BJ (cell line): ENCODE data around the gene TFCP2. TPM values are rescaled to one million over a fixed set of nuclear protein-coding genes. Genes with fewer than 3 reads are reported as not detected.

Experiments used
- CTCF ChIA-PET: fragments of 350-600 bp; formaldehyde crosslinking; extraction: SDS; loops from one replicate; lab custom pipeline; 2021; ENCODE audit warnings: antibody characterized with exemption, inconsistent platforms; lab: Yijun Ruan, JAX
- POLR2A ChIA-PET: fragments of 300-600 bp; sonication (Branson Sonifier 250); formaldehyde crosslinking; extraction: SDS; loops from one replicate; lab custom pipeline; 2021; ENCODE audit warnings: antibody characterized with exemption; lab: Charles Lee
- DNase-seq: peaks from one replicate; pipeline ENCODE4 v3.0.0-alpha.2; 2011; ENCODE audit warnings: low read depth
- H3K27me3 ChIP-seq: 2 replicates; pipeline ENCODE4 v1.6.0; 2011; ENCODE audit warnings: low read length; ENCODE audit not compliant: control insufficient read depth, insufficient read depth
- H3K36me3 ChIP-seq: 2 replicates; pipeline ENCODE4 v1.5.1; 2011; ENCODE audit warnings: low read length; ENCODE audit not compliant: control insufficient read depth, insufficient read depth
- H3K4me3 ChIP-seq: 2 replicates; pipeline ENCODE4 v1.5.1; 2011; ENCODE audit warnings: low read depth, mild to moderate bottlenecking, control low read depth, low read length
- polyA plus RNA-seq: library from polyadenylated mRNA; depleted of rRNA; stranded (reverse); fragments of >200 nt; gene quantifications from 2 replicates; pipeline ENCODE4 v1.2.3, GENCODE V29; 2011
- TF ChIP-seq, protein P1 (sequence below): IDR thresholded peaks from 2 replicates; pipeline ENCODE4 v1.5.1; 2011; ENCODE audit warnings: low read depth, mild to moderate bottlenecking, control low read depth, inconsistent platforms, low read length, moderate library complexity; ENCODE audit not compliant: insufficient read depth

TFCP2 gene
- polyA plus RNA-seq, 1 experiment, result 11.4 TPM

GRCh38 chr12:51067771-51068170 lies 105.2 kb downstream of the TFCP2 start:
- ChIA-PET CTCF (interaction anchor here (1.9 kb wide), 1 partner anchor 14 kb away, joined by 5 read pairs; no protein-coding TSS in a partner anchor), POLR2A (no interaction called here)
- Histone ChIP-seq H3K4me3 (no peak overlapping the region), H3K36me3 (peaks cover 19% of the 10 kb centered on the region), H3K27me3 (no peaks in the 10 kb centered on the region)
- TF ChIP-seq, protein P1, sequence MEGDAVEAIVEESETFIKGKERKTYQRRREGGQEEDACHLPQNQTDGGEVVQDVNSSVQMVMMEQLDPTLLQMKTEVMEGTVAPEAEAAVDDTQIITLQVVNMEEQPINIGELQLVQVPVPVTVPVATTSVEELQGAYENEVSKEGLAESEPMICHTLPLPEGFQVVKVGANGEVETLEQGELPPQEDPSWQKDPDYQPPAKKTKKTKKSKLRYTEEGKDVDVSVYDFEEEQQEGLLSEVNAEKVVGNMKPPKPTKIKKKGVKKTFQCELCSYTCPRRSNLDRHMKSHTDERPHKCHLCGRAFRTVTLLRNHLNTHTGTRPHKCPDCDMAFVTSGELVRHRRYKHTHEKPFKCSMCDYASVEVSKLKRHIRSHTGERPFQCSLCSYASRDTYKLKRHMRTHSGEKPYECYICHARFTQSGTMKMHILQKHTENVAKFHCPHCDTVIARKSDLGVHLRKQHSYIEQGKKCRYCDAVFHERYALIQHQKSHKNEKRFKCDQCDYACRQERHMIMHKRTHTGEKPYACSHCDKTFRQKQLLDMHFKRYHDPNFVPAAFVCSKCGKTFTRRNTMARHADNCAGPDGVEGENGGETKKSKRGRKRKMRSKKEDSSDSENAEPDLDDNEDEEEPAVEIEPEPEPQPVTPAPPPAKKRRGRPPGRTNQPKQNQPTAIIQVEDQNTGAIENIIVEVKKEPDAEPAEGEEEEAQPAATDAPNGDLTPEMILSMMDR, result no peak
- no peak for DNase-seq

GRCh38 chr12:51067229-51067628 lies 105.7 kb downstream of the TFCP2 start:
- H3K4me3 ChIP-seq, result no peak overlapping the region
- no peak for DNase-seq
- TF ChIP-seq, protein P1, result no peak
- H3K27me3 ChIP-seq, result no peaks in the 10 kb centered on the region
- ChIA-PET CTCF (interaction anchor here (1.9 kb wide), 1 partner anchor 13 kb away, joined by 5 read pairs; no protein-coding TSS in a partner anchor), POLR2A (no interaction called here)
- H3K36me3 ChIP-seq, result peaks cover 19% of the 10 kb centered on the region

DNA sequence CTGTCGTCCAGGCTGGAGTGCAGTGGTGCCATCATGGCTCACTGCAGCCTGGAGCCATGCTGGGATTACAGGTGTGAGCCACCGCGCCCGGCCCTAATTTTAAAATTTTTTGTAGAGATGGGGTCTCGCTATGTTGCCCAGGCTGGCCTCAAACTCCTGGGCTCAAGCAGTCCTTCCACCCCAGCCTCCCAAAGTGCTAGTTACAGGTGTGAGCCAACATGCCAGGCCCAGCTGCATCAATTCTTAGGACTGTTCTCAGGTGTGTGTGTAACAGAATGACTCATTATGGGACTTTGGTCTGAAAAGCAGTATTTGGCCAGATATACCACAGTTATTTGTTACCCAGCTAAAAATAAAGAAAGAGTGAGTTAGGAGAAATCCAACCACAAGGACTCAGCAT lies 107.4 kb downstream of the TFCP2 start:
- POLR2A ChIA-PET, result no interaction called here
- no peak for DNase-seq
- Histone ChIP-seq H3K36me3 (peaks cover 19% of the 10 kb centered on the region), H3K27me3 (no peaks in the 10 kb centered on the region), H3K4me3 (no peak overlapping the region)
- TF ChIP-seq, protein P1, result no peak
- CTCF ChIA-PET, result interaction anchor here (1.4 kb wide), 1 partner anchor 9 kb away, joined by 3 read pairs; no protein-coding TSS in a partner anchor

DNA sequence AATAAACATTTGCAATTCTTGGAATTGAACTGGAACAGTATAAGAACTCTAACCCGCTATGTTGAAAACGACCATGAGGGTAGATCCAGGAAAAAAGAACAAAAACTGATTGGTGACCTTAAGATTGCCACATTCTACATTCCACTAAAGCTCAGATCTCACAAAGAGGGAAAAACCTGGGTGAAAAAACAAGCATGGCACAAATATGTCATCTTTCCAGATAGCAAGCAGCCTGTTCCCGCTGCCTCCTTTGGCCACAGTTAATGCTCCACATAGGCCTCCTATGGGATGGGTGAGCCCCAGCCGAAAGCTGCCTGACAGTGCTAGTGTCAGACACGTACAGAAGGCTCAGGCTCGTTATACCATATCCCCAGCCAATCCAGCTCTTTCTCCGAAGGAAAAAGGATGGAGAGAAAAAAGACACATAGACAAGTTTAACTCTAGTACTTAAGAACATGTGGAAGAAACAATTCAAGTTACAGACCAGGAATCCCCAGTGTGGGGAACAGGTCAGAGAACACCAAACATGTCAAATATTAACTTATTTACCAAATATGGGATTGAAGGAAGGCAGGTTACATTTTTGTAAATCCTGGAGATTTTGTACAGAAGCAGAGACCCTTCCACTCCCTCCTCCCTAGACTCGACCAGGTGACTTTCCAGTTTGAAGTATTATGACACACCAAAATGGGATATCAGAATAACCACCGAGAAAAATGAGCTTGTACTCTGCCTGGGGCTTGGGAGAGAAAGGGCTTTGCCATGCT lies 110.1 kb downstream of the TFCP2 start:
- POLR2A ChIA-PET, result no interaction called here
- TF ChIP-seq, protein P1, result no peak
- no peak for DNase-seq
- Histone ChIP-seq H3K36me3 (peaks cover 27% of the 10 kb centered on the region), H3K27me3 (no peaks in the 10 kb centered on the region), H3K4me3 (no peak overlapping the region)
- CTCF ChIA-PET, result interaction anchor here (1.0 to 1.1 kb wide), 2 partner anchors 12 to 14 kb away, joined by 3 read pairs; partner anchors contain the start of gene LETMD1

- DNase-seq, result no peak
- Histone ChIP-seq H3K4me3 (no peak overlapping the region), H3K27me3 (no peaks in the 10 kb centered on the region), H3K36me3 (peaks cover 19% of the 10 kb centered on the region)
- POLR2A ChIA-PET, result no interaction called here
- CTCF ChIA-PET, result no interaction called here
- TF ChIP-seq, protein P1, result no peak
These were observed 113.8 kb downstream of the TFCP2 start for GRCh38 chr12:51059086-51059485.
